GM12892 (cell line): Measurements from ENCODE around the gene IGF2BP3.

Experiments used
- POLR2A ChIP-seq: IDR thresholded peaks from 2 replicates; pipeline ENCODE4 v1.6.1; 2011; ENCODE audit warnings: low read depth, low read length, control low read depth
- POLR2AphosphoS5 ChIP-seq: IDR thresholded peaks from 2 replicates; pipeline ENCODE4 v1.6.1; 2011; ENCODE audit warnings: low read depth, low read length, control low read depth
- TAF1 ChIP-seq: IDR thresholded peaks from 2 replicates; pipeline ENCODE4 v1.6.1; 2011; ENCODE audit warnings: low read depth, mild to moderate bottlenecking, control low read depth, low read length, borderline replicate concordance

GRCh38 chr7:23308754-23309153 lies 161.5 kb downstream of the IGF2BP3 start:
- TF ChIP-seq POLR2AphosphoS5: no peak
- TF ChIP-seq TAF1: no peak
- no peak for TF ChIP-seq POLR2A
